ENCODE measurements around the gene CAMK2G.
"Not testable (repeated sequence)": the region's sequence is repeated elsewhere in the genome, so short reads cannot be mapped to it uniquely, and the experiment has no call there.

CAMK2G gene

GRCh38 chr10:73874267-73875138 is at the start of gene CAMK2G:
Gene CAMK2G (minus strand): TSS chr10:73874555. CDS start chr10:73874461, 94 bp downstream.
- peak; percentile 92 for DNase-seq (ENCODE audit: low read depth)

GRCh38 chr10:73922864-73923133 is 48.4 kb upstream of the CAMK2G start:
- DNase-seq (ENCODE audit: low read depth) = no peak

- DNase-seq (ENCODE audit: low read depth) = no peak
These were observed 47.9 kb upstream of the CAMK2G start for GRCh38 chr10:73922007-73922863.

GRCh38 chr10:73920089-73920488 is 45.7 kb upstream of the CAMK2G start:
- DNase-seq (ENCODE audit: low read depth) = peak; percentile 32

- not testable (repeated sequence) for DNase-seq (ENCODE audit: low read depth)
These were observed 45.1 kb upstream of the CAMK2G start for GRCh38 chr10:73919481-73919880.

GRCh38 chr10:73917566-73918305 is 43.4 kb upstream of the CAMK2G start:
- DNase-seq (ENCODE audit: low read depth) = peak; percentile 85

GRCh38 chr10:73916761-73917470 is 42.6 kb upstream of the CAMK2G start:
- peak; percentile 69 for DNase-seq (ENCODE audit: low read depth)

GRCh38 chr10:73915206-73915851 is 41.0 kb upstream of the CAMK2G start:
- DNase-seq (ENCODE audit: low read depth) = peak; percentile 38

GRCh38 chr10:73914036-73914435 is 39.7 kb upstream of the CAMK2G start:
- peak; percentile 27 for DNase-seq (ENCODE audit: low read depth)

GRCh38 chr10:73911553-73912004 is 37.2 kb upstream of the CAMK2G start:
- DNase-seq (ENCODE audit: low read depth) = peak; percentile 58

GRCh38 chr10:73910764-73911552 is 36.6 kb upstream of the CAMK2G start, which contains the start of gene PLAU:
Gene PLAU (plus strand): TSS chr10:73911132. CDS start chr10:73911556, 424 bp downstream.
- peak; percentile 72 for DNase-seq (ENCODE audit: low read depth)

- DNase-seq (ENCODE audit: low read depth) = peak; percentile 58
These were observed 36.0 kb upstream of the CAMK2G start for GRCh38 chr10:73910401-73910763.

GRCh38 chr10:73909540-73910115 is 35.3 kb upstream of the CAMK2G start:
- DNase-seq (ENCODE audit: low read depth) = no peak

GRCh38 chr10:73908853-73909539 is 34.6 kb upstream of the CAMK2G start:
- DNase-seq (ENCODE audit: low read depth) = peak; percentile 100

GRCh38 chr10:73907841-73908517 is 33.6 kb upstream of the CAMK2G start:
- peak; percentile 70 for DNase-seq (ENCODE audit: low read depth)

- DNase-seq (ENCODE audit: low read depth) = peak; percentile 99
These were observed 32.4 kb upstream of the CAMK2G start for GRCh38 chr10:73906524-73907447.

- DNase-seq (ENCODE audit: low read depth) = peak; percentile 65
These were observed 31.1 kb upstream of the CAMK2G start for GRCh38 chr10:73905256-73906020.
